ENCODE measurements around the gene FAAP100. TPM values are rescaled to one million over a fixed set of nuclear protein-coding genes. Genes with fewer than 3 reads are reported as not detected.

The FAAP100 gene
- polyA plus RNA-seq, 1 of the 3 experiments (the other 2 are of a cell fraction), result 18.9 TPM

- TF ChIP-seq REST (IDR thresholded peaks at IDR 0.05; ENCODE audit: low read depth, low read length), result peak; percentile 9; the same call in 1 of the 2 replicates
Measured at GRCh38 chr17:81553018-81553615, 964 bp upstream of the FAAP100 start (continued).

GRCh38 chr17:81551458-81552243 is 502 bp downstream of the FAAP100 start:
- POLR2A ChIA-PET, result interaction anchor here (0.6 to 1.9 kb wide), 12 partner anchors 8 to 746 kb away, joined by 3 to 12 read pairs (median 3); partner anchors contain the start of genes ACTG1, BAHCC1 and SLC38A10
- Histone ChIP-seq H3K36me3 (replicated peaks in 1 of 2; ENCODE audit: control insufficient read depth in 1 of 2, insufficient read depth in 2 of 2, low read length in 1 of 2) (peaks cover 16 to 38% of the 10 kb centered on the region in 2 experiments), H3K9ac (peak overlapping the region; percentile 82), H3K9me2 (no peaks in the 10 kb centered on the region), H4K20me1 (ENCODE audit: insufficient read depth) (peaks cover 17% of the 10 kb centered on the region; the same call in 1 of the 2 replicates), H3K4me1 (ENCODE audit: control insufficient read depth in 1 of 2, insufficient read depth in 2 of 2, low read depth in 1 of 2, low read length in 1 of 2) (peaks cover 21 to 26% of the 10 kb centered on the region in 2 experiments; a peak in 3 of 4 replicates), H3K79me2 (ENCODE audit: insufficient read depth) (peaks cover 52% of the 10 kb centered on the region), H3K9me3 (no peaks in the 10 kb centered on the region), H3F3A (replicated peaks; ENCODE audit: insufficient read depth) (peaks cover 40% of the 10 kb centered on the region), H3K4me3 (ENCODE audit: low read depth in 2 of 2, low read length in 1 of 2) (peak overlapping the region; percentile 78 to 89), H3K27ac (ENCODE audit: low read depth in 2 of 2, low read length in 1 of 2) (peak overlapping the region; percentile 81 to 90; a peak in 3 of 4 replicates), H3K27me3 (ENCODE audit: insufficient read depth) (no peaks in the 10 kb centered on the region), H3K4me2 (peak overlapping the region; percentile 100), H2AFZ (ENCODE audit: low read depth) (peak overlapping the region; percentile 72)
- 2% methylated on average over 29 of the region's 69 CpGs for WGBS (ENCODE audit: low lambda C conversion rate)
- DNase-seq, result peak; percentile 85
- CTCF ChIA-PET, result interaction anchor here (0.8 to 3.3 kb wide), 9 partner anchors 8 to 299 kb away, joined by 3 to 24 read pairs (median 4); no protein-coding TSS in a partner anchor
- TF ChIP-seq EP300 (IDR thresholded peaks at IDR 0.05; ENCODE audit: borderline replicate concordance in 1 of 2, low read depth in 1 of 2, low read length in 1 of 2) (no peak), GABPA (IDR thresholded peaks at IDR 0.05; ENCODE audit: low read depth) (no peak), TAF1 (IDR thresholded peaks at IDR 0.05; ENCODE audit: borderline replicate concordance, low read depth, low read length) (no peak), MXI1 (IDR thresholded peaks at IDR 0.05; ENCODE audit: low read depth, low read length) (peak; percentile 67)
- TF ChIP-seq, protein P1, sequence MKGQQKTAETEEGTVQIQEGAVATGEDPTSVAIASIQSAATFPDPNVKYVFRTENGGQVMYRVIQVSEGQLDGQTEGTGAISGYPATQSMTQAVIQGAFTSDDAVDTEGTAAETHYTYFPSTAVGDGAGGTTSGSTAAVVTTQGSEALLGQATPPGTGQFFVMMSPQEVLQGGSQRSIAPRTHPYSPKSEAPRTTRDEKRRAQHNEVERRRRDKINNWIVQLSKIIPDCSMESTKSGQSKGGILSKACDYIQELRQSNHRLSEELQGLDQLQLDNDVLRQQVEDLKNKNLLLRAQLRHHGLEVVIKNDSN (IDR thresholded peaks at IDR 0.05; ENCODE audit: borderline replicate concordance, low read depth), result no peak
